BLaER1 treated with 17β-estradiol and CSF1 and Interleukin-3, amounts not matched to agents 10 nM and 100 nM (cell line): Measurements from ENCODE around the gene GALNS.

Experiments
- H3K27ac ChIP-seq, 11 experiments: shearing (Covaris generic); formaldehyde crosslinking; 2 replicates each; pipeline ENCODE4 v1.8.1; 2022
- H3K27me3 ChIP-seq, 11 experiments: shearing (Covaris generic); formaldehyde crosslinking; 2 replicates each; pipeline ENCODE4 v1.8.1; 2022
- H3K36me3 ChIP-seq, 11 experiments: shearing (Covaris generic); formaldehyde crosslinking; 2 replicates each; pipeline ENCODE4 v1.8.1; 2022
- H3K4me1 ChIP-seq, 10 experiments: shearing (Covaris generic); formaldehyde crosslinking; 2 replicates each; pipeline ENCODE4 v1.8.1; 2022
- H3K4me2 ChIP-seq, 11 experiments: shearing (Covaris generic); formaldehyde crosslinking; 2 replicates each; pipeline ENCODE4 v1.8.1; 2022
- H3K4me3 ChIP-seq, 10 experiments: shearing (Covaris generic); formaldehyde crosslinking; 2 replicates each; pipeline ENCODE4 v1.8.1; 2022
- H3K9ac ChIP-seq, 11 experiments: shearing (Covaris generic); formaldehyde crosslinking; 2 replicates each; pipeline ENCODE4 v1.8.1; 2022
- H3K9me3 ChIP-seq, 11 experiments: shearing (Covaris generic); formaldehyde crosslinking; replicated peaks in 1 of 11; 2 replicates each; pipeline ENCODE4 v1.8.1; 2022
- H4K20me1 ChIP-seq, 11 experiments: shearing (Covaris generic); formaldehyde crosslinking; 2 replicates each; pipeline ENCODE4 v1.8.1; 2022
- Cebpa-rat ChIP-seq, 11 experiments: shearing (Covaris generic); IDR thresholded peaks; 2 replicates each; pipeline ENCODE4 v1.8.1; 2022

Gene GALNS

DNA sequence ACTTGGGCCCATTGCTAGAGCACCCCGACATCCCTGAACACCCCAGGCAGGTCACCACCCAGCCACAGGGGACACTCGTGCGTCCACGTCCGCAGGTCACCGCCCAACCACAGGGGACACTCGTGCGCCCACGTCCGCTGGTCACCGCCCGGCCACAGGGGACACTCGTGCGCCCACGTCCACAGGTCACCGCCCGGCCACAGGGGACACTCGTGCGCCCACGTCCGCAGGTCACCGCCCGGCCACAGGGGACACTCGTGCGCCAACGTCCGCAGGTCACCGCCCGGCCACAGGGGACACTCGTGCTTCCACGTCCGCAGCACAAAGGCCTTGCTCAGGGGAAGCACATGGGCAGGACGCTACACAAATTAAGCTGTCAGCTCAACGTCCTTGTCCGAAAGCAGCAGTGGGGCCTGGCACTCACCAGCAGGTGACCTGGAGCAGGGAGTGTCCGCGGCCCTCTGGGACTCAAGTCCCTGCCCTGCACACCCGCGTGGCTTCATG, 17.7 kb downstream of the GALNS start:
- H3K4me1 ChIP-seq: peaks cover 51 to 89% (median 74%) of the 10 kb centered on the region in 10 experiments
- H3K27ac ChIP-seq: peak overlapping the region in 10 of 11 experiments; percentile 28 to 88 (median 84); a peak in 19 of 22 replicates
- H4K20me1 ChIP-seq: peaks cover 25 to 96% (median 59%) of the 10 kb centered on the region in 11 experiments; a peak in 18 of 22 replicates
- peak overlapping the region in 5 of 10 experiments; percentile 13 to 57 (median 27); a peak in 5 of 20 replicates for H3K4me3 ChIP-seq
- peak overlapping the region; percentile 68 to 97 (median 92) for H3K4me2 ChIP-seq
- no peak for TF ChIP-seq Cebpa-rat (IDR thresholded peaks at IDR 0.05)
- peak overlapping the region in 10 of 11 experiments; percentile 22 to 80 (median 73); a peak in 16 of 22 replicates for H3K9ac ChIP-seq
- H3K36me3 ChIP-seq: peaks cover 8 to 61% (median 32%) of the 10 kb centered on the region in 11 experiments; a peak in 19 of 22 replicates
- H3K27me3 ChIP-seq: peaks cover 10 to 20% (median 15%) of the 10 kb centered on the region in 11 experiments; a peak in 20 of 22 replicates
- H3K9me3 ChIP-seq: no peaks in the 10 kb centered on the region

- Histone ChIP-seq H3K27me3 (peaks cover 10 to 20% (median 15%) of the 10 kb centered on the region in 11 experiments; a peak in 20 of 22 replicates), H3K9ac (peak overlapping the region in 8 of 11 experiments; percentile 33 to 80 (median 74); a peak in 11 of 22 replicates), H4K20me1 (peaks cover 24 to 95% (median 56%) of the 10 kb centered on the region in 11 experiments; a peak in 18 of 22 replicates), H3K4me2 (peak overlapping the region; percentile 68 to 97 (median 92)), H3K27ac (peak overlapping the region in 8 of 11 experiments; percentile 72 to 88 (median 84); a peak in 16 of 22 replicates), H3K36me3 (peaks cover 8 to 64% (median 32%) of the 10 kb centered on the region in 11 experiments; a peak in 19 of 22 replicates), H3K4me3 (no peak overlapping the region; a peak in 1 of 20 replicates), H3K9me3 (no peaks in the 10 kb centered on the region), H3K4me1 (peaks cover 51 to 93% (median 79%) of the 10 kb centered on the region in 10 experiments)
- TF ChIP-seq Cebpa-rat (IDR thresholded peaks at IDR 0.05): no peak
These were observed 18.2 kb downstream of the GALNS start for GRCh38 chr16:88838566-88838965.

GRCh38 chr16:88837806-88838205, 18.9 kb downstream of the GALNS start:
- Histone ChIP-seq H3K36me3 (peaks cover 8 to 56% (median 32%) of the 10 kb centered on the region in 11 experiments; a peak in 19 of 22 replicates), H3K4me2 (peak overlapping the region; percentile 68 to 97 (median 92)), H3K9ac (peak overlapping the region; percentile 10 to 80 (median 54); a peak in 18 of 22 replicates), H3K27me3 (peaks cover 10 to 20% (median 15%) of the 10 kb centered on the region in 11 experiments; a peak in 20 of 22 replicates), H3K9me3 (no peaks in the 10 kb centered on the region), H3K4me1 (peaks cover 51 to 94% (median 85%) of the 10 kb centered on the region in 10 experiments), H3K27ac (peak overlapping the region in 9 of 11 experiments; percentile 10 to 88 (median 84); a peak in 16 of 22 replicates), H3K4me3 (0 out of 20 replicates have a peak overlapping the region, but pooled peaks of 1 of the 10 experiments have one; percentile 10), H4K20me1 (peaks cover 17 to 87% (median 49%) of the 10 kb centered on the region in 11 experiments; a peak in 18 of 22 replicates)
- no peak for TF ChIP-seq Cebpa-rat (IDR thresholded peaks at IDR 0.05)

DNA sequence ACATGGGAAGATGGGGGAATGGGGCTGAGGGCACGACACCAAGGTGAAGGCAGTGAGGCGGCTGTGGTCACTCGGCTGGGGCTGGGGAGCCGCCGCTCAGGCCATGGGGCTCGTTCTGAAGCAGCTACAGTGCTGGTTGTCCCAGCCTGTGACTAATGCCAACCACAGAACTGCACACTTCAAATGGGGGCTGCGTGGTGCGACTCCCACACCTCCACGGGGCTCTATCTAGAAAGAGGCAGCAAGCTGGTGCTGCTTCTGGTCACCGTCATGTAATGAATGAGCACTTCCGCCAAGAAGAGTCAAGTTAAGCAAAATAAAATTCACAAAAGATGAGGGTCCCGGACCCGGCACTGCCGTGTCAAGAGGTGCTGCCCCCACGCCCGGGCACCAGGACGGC, 20.0 kb downstream of the GALNS start:
- H3K9ac ChIP-seq: peak overlapping the region in 8 of 11 experiments; percentile 31 to 78 (median 63); a peak in 11 of 22 replicates
- no peak overlapping the region for H3K4me3 ChIP-seq
- TF ChIP-seq Cebpa-rat (IDR thresholded peaks at IDR 0.05): no peak
- H3K9me3 ChIP-seq: no peaks in the 10 kb centered on the region
- H3K27me3 ChIP-seq: peaks cover 10 to 20% (median 15%) of the 10 kb centered on the region in 11 experiments; a peak in 20 of 22 replicates
- peak overlapping the region in 10 of 11 experiments; percentile 68 to 97 (median 92); a peak in 20 of 22 replicates for H3K4me2 ChIP-seq
- H4K20me1 ChIP-seq: peaks cover 7 to 77% (median 39%) of the 10 kb centered on the region in 11 experiments; a peak in 17 of 22 replicates
- H3K4me1 ChIP-seq: peaks cover 48 to 94% (median 84%) of the 10 kb centered on the region in 10 experiments
- H3K36me3 ChIP-seq: peaks cover 8 to 54% (median 28%) of the 10 kb centered on the region in 11 experiments; a peak in 19 of 22 replicates
- peak overlapping the region in 2 of 11 experiments; percentile 84 to 86; a peak in 2 of 22 replicates for H3K27ac ChIP-seq

GRCh38 chr16:88835818-88836217, 20.9 kb downstream of the GALNS start:
- H3K4me1 ChIP-seq: peaks cover 38 to 84% (median 74%) of the 10 kb centered on the region in 10 experiments
- peak overlapping the region in 8 of 11 experiments; percentile 21 to 92 (median 54); a peak in 14 of 22 replicates for H3K4me2 ChIP-seq
- no peak overlapping the region for H3K4me3 ChIP-seq
- no peak overlapping the region for H3K27ac ChIP-seq
- no peak for TF ChIP-seq Cebpa-rat (IDR thresholded peaks at IDR 0.05)
- peaks cover 8 to 54% (median 28%) of the 10 kb centered on the region in 11 experiments; a peak in 19 of 22 replicates for H3K36me3 ChIP-seq
- H4K20me1 ChIP-seq: peaks cover 3 to 67% (median 30%) of the 10 kb centered on the region in 11 experiments; a peak in 16 of 22 replicates
- H3K9me3 ChIP-seq: no peaks in the 10 kb centered on the region
- no peak overlapping the region for H3K9ac ChIP-seq
- H3K27me3 ChIP-seq: peaks cover 10 to 20% (median 15%) of the 10 kb centered on the region in 11 experiments; a peak in 20 of 22 replicates

- Histone ChIP-seq H3K4me3 (no peak overlapping the region), H3K36me3 (peaks cover 8 to 57% (median 28%) of the 10 kb centered on the region in 11 experiments; a peak in 19 of 22 replicates), H3K9ac (no peak overlapping the region), H3K27ac (no peak overlapping the region), H3K9me3 (no peaks in the 10 kb centered on the region), H3K4me2 (peak overlapping the region in 8 of 11 experiments; percentile 21 to 92 (median 54); a peak in 13 of 22 replicates), H3K27me3 (peaks cover 10 to 20% (median 15%) of the 10 kb centered on the region in 11 experiments; a peak in 20 of 22 replicates), H4K20me1 (peaks cover 0 to 63% (median 27%) of the 10 kb centered on the region in 11 experiments; a peak in 15 of 22 replicates), H3K4me1 (peaks cover 34 to 80% (median 70%) of the 10 kb centered on the region in 10 experiments)
- no peak for TF ChIP-seq Cebpa-rat (IDR thresholded peaks at IDR 0.05)
These were observed 21.4 kb downstream of the GALNS start for GRCh38 chr16:88835383-88835782.

GRCh38 chr16:88834670-88835069, 22.1 kb downstream of the GALNS start:
- H3K36me3 ChIP-seq: peaks cover 8 to 60% (median 29%) of the 10 kb centered on the region in 11 experiments; a peak in 19 of 22 replicates
- no peak overlapping the region for H3K27ac ChIP-seq
- H3K4me1 ChIP-seq: peaks cover 27 to 73% (median 62%) of the 10 kb centered on the region in 10 experiments
- H4K20me1 ChIP-seq: peaks cover 0 to 56% (median 20%) of the 10 kb centered on the region in 11 experiments; a peak in 15 of 22 replicates
- H3K4me3 ChIP-seq: no peak overlapping the region
- no peak overlapping the region for H3K9ac ChIP-seq
- H3K27me3 ChIP-seq: peaks cover 10 to 20% (median 15%) of the 10 kb centered on the region in 11 experiments; a peak in 20 of 22 replicates
- H3K4me2 ChIP-seq: no peak overlapping the region
- no peaks in the 10 kb centered on the region for H3K9me3 ChIP-seq
- no peak for TF ChIP-seq Cebpa-rat (IDR thresholded peaks at IDR 0.05)

- peaks cover 10 to 20% (median 15%) of the 10 kb centered on the region in 11 experiments; a peak in 20 of 22 replicates for H3K27me3 ChIP-seq
- no peak overlapping the region; a peak in 1 of 22 replicates for H3K27ac ChIP-seq
- H3K9ac ChIP-seq: peak overlapping the region in 1 of 11 experiments; percentile 13; a peak in 1 of 22 replicates
- H3K4me3 ChIP-seq: no peak overlapping the region
- H3K9me3 ChIP-seq: no peaks in the 10 kb centered on the region
- H3K36me3 ChIP-seq: peaks cover 14 to 59% (median 25%) of the 10 kb centered on the region in 11 experiments; a peak in 19 of 22 replicates
- H3K4me1 ChIP-seq: peaks cover 11 to 57% (median 47%) of the 10 kb centered on the region in 10 experiments
- H4K20me1 ChIP-seq: peaks cover 0 to 57% (median 20%) of the 10 kb centered on the region in 11 experiments; a peak in 16 of 22 replicates
- peak overlapping the region in 7 of 11 experiments; percentile 44 to 61 (median 56); a peak in 13 of 22 replicates for H3K4me2 ChIP-seq
- TF ChIP-seq Cebpa-rat (IDR thresholded peaks at IDR 0.05): no peak
These were observed 23.7 kb downstream of the GALNS start for GRCh38 chr16:88833086-88833485.
